Measurements from ENCODE around the gene FAM236B.
"Not testable (repeated sequence)": the region's sequence is repeated elsewhere in the genome, so short reads cannot be mapped to it uniquely, and the experiment has no call there.

DNA sequence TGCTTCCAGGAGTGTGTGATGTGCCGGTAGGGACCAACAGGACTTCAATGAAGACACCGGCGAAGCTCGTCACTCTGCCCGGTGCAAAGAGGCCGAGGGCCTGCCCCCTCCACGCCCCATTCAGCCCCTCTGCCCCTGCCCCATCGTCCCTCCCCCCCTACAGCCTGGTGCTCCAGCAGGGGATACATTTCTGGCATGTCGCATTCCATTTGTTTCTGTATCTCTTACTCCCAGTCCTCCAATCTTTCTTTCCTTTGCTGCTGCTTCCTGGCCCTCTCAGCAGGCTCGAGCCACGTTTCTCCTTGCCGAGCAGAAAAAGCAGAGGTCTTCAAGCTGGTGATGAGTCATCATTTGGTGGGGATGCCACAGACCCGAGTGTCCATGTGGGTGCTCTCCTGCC, 25.6 kb upstream of the FAM236B start, which contains the start of gene FAM236D:
- TF ChIP-seq, protein P1, sequence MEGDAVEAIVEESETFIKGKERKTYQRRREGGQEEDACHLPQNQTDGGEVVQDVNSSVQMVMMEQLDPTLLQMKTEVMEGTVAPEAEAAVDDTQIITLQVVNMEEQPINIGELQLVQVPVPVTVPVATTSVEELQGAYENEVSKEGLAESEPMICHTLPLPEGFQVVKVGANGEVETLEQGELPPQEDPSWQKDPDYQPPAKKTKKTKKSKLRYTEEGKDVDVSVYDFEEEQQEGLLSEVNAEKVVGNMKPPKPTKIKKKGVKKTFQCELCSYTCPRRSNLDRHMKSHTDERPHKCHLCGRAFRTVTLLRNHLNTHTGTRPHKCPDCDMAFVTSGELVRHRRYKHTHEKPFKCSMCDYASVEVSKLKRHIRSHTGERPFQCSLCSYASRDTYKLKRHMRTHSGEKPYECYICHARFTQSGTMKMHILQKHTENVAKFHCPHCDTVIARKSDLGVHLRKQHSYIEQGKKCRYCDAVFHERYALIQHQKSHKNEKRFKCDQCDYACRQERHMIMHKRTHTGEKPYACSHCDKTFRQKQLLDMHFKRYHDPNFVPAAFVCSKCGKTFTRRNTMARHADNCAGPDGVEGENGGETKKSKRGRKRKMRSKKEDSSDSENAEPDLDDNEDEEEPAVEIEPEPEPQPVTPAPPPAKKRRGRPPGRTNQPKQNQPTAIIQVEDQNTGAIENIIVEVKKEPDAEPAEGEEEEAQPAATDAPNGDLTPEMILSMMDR (IDR thresholded peaks at IDR 0.05): not testable (repeated sequence)
- TF ChIP-seq ZFX (IDR thresholded peaks at IDR 0.05; ENCODE audit: borderline replicate concordance): not testable (repeated sequence)
